ENCODE results near the gene CCDC146.
"Not testable (repeated sequence)": the region's sequence is repeated elsewhere in the genome, so short reads cannot be mapped to it uniquely, and the experiment has no call there.

The CCDC146 gene

GRCh38 chr7:77306231-77307067 is 184.0 kb downstream of the CCDC146 start:
- DNase-seq = no peak

DNA sequence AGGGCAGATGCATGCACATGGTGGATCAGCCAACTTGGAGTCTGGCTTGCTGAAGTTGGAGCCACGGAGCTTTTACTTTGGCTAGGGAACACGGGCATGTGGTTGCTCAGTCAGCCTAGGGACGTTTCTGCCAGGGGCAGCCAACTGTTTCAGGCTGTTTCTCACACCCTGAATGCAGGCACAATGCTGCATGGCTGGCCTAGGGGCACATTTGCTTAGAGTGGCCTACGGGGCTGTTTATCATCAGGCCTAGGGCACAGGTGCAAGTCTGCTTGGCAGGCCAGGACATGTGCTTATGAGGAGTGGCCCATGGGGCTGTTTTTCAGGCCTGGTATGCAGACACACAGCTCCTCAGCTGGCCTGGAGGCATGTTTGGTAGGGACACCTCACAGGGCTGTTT is 186.4 kb downstream of the CCDC146 start:
- DNase-seq = no peak

DNA sequence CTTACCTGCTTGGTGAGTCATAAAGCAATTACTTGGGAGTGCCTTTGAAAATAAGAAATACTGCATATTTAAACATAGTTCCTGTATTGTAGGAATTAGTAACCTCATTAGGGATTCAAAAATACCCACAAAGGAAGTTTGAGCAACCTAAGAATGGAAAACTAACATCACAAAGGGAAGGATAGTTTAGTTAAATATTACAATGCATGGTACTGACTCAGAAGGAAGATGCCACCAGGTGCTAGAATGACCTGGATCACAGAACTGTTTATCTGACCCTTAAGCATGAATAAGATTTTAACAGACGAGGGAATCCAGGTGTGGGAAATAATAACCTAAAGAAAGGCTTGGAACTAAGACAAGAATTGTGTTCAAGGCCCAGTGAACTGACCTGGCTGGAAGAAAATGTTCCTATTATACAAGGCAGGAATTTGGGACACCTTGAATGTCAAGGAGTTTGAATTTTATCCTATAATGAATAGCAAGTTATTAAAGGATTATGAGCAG is 187.4 kb downstream of the CCDC146 start:
- DNase-seq = no peak

DNA sequence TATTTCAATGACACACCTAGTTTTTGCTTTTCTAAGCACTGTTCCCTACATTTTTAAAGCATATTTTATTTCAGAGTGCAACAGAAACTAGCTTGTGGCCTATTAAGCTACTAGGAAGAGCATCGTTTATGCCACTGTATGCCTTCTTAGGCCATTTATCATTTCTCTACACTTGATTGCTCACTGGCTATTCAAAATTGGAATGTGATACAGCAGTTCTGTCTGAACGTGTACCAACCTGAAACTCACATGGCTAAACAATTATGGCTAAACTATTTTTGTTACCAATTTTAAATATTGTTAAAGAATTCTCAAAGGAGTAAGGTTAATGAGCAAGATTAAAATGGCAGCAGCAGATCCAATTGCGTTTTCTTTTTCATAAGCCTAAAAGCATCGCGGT is 188.6 kb downstream of the CCDC146 start:
- DNase-seq = no peak

DNA sequence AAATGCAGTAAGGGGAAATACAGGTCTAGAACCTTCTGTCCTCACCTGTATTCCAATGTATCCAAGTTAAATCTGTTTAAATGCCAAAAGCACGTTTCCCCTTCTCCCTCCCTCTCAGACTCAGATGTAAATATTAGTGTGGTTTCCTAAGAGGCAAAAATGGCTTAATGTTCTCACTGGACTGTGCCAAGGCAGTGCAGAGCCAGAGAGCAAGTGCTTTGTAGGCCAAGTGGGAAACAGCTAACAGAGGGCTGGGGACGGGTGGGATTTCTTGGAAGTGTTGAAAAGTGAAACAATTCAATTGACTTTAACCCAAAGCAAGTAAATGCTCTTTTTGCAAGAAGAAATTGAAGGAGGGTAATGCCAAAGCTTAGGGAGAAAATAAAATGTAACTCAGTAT is 190.7 kb downstream of the CCDC146 start:
- no peak for DNase-seq

- no peak for DNase-seq
These were observed 191.6 kb downstream of the CCDC146 start for GRCh38 chr7:77313876-77314480.

- DNase-seq = no peak
These were observed 192.8 kb downstream of the CCDC146 start for GRCh38 chr7:77315182-77315591.

GRCh38 chr7:77316219-77316978 is 194.0 kb downstream of the CCDC146 start:
- peak; percentile 38 for DNase-seq

GRCh38 chr7:77318019-77318418 is 195.6 kb downstream of the CCDC146 start:
- DNase-seq = no peak

- no peak for DNase-seq
These were observed 197.7 kb downstream of the CCDC146 start for GRCh38 chr7:77320137-77320536.

- no peak for DNase-seq
These were observed 198.3 kb downstream of the CCDC146 start for GRCh38 chr7:77320714-77321113.

GRCh38 chr7:77321300-77321699 is 198.9 kb downstream of the CCDC146 start:
- no peak for DNase-seq

- no peak for DNase-seq
These were observed 203.7 kb downstream of the CCDC146 start for GRCh38 chr7:77326131-77326530.

GRCh38 chr7:77327067-77327931 is 204.9 kb downstream of the CCDC146 start:
- DNase-seq = peak; percentile 88

- DNase-seq = no peak
These were observed 205.7 kb downstream of the CCDC146 start for GRCh38 chr7:77327932-77328628.

DNA sequence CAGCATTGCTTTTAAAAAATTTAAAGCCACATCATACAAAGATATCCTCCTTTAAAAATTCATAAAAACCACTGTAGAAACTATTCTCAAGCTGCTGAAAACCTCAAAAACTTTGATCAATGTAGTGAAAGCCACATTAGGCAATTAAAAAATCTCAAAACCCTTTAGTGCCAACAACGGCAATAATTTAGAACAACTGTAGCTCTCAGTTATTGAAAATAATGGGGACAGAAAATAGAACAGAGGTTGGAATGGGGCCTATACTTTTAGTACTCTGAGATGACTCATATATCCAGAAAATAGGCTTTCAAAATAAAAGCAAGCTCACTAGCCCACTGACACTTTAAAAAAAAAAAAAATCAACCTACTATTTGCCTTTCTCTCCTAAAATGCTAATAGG is 206.3 kb downstream of the CCDC146 start:
- DNase-seq = no peak

DNA sequence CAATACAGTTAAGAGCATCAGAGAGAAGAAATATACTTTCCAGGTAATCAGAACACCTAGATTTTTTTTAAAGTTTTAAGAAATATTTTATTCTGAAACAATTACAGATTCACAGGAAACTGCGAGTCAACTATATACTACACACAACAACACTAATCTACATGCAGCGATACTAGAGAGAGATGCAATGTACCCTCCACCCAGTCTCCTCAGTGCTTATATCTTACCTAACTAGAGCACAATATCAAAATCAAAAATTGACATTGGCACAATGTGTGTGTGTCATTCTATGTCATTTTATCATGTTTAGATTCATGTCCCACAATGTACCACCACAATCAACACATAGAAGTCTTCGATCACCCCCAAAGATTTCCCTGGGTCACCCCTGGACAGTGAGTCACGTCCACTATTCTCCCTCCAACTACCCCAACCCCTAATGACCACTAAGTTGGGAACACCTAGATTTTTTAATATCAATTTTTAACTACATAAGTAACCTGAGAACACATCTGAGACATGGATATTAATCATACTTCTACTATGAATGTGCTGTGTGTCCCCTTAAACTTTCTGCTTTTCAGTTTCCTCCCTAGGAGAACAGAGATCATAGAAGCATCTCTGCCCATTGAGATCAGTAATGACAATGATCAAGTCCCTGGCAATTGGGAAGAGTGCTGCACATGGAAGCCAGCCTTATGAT is 207.2 kb downstream of the CCDC146 start:
- no peak for DNase-seq

DNA sequence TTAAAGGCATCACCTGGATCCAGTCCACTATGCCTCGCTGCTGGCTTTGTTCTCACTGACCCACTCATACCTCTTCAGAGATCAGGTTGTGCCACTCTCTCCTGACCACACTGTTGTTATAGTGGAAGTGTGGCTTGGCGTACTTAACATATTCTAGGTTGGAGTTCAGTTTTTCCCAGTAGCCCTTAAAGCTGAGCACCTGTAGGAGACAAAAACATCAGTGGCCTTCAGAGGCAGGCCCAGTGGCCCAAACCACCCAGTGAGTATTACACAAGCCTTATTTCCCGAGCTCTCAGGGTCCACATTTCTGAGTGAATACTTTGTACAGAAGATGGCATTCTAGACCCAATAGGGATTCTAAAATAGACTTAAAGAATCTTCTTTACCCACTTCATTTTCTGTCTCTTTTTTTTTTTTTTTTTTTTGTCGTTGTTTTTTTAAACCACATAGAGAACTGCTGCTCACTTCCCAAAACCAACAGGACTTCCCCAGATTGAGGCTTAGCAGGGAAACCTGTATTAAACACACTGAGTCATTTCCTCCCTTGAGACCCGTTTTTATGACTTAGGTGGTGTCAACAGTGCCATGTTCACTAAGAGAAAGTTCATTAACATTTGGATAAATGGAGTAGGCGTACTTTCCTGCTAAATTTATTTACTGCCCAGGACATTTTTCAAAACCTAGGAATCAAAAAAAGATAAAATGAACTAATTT is 207.9 kb downstream of the CCDC146 start:
- peak; percentile 46 for DNase-seq

- DNase-seq = peak; percentile 94
These were observed 209.7 kb downstream of the CCDC146 start for GRCh38 chr7:77331938-77332695.

GRCh38 chr7:77334039-77334438 is 211.6 kb downstream of the CCDC146 start:
- not testable (repeated sequence) for DNase-seq

Data from OCI-M1 (cell line).